HAP-1 (cell line): ENCODE results near the gene GOLPH3L.
"Not testable (repeated sequence)": the region's sequence is repeated elsewhere in the genome, so short reads cannot be mapped to it uniquely, and the experiment has no call there.

ENCODE experiments used
- DNase-seq, 2 experiments: peaks; one replicate each; pipeline ENCODE4 v3.0.0-alpha.2; 2016 to 2020; ENCODE audit warnings: low spot score in 2 of 2
- H3K27me3 ChIP-seq: fragments of 250-450 bp; sonication (Bioruptor Pico); 2 replicates; pipeline ENCODE4 v1.5.1; 2020; ENCODE audit warnings: low read depth, mild to moderate bottlenecking, moderate library complexity
- H3K36me3 ChIP-seq: fragments of 250-450 bp; sonication (Bioruptor Pico); replicated peaks from 2 replicates; pipeline ENCODE4 v1.5.1; 2020; ENCODE audit warnings: mild to moderate bottlenecking
- H3K4me1 ChIP-seq: fragments of 250-450 bp; sonication (Bioruptor Pico); 2 replicates; pipeline ENCODE4 v1.5.1; 2020; ENCODE audit warnings: mild to moderate bottlenecking
- H3K4me3 ChIP-seq: fragments of 250-450 bp; sonication (Bioruptor Pico); 2 replicates; pipeline ENCODE4 v1.5.1; 2020; ENCODE audit warnings: mild to moderate bottlenecking, moderate library complexity
- H3K9me3 ChIP-seq: fragments of 250-450 bp; sonication (Bioruptor Pico); 2 replicates; pipeline ENCODE4 v1.5.1; 2020; ENCODE audit warnings: mild to moderate bottlenecking, moderate library complexity
- in situ Hi-C: fragments of 300-500 bp; cut with MboI; formaldehyde crosslinking; loops from 3 replicates; pipeline ENCODE4 v1.14.3; 2020; ENCODE audit warnings: low sequenced_read_pairs, inconsistent platforms, mixed read lengths

Gene GOLPH3L

GRCh38 chr1:150641126-150641815 lies 55.7 kb downstream of the GOLPH3L start:
- H3K4me1 ChIP-seq, DNase-seq, in situ Hi-C loops, H3K4me3 ChIP-seq, H3K36me3 ChIP-seq, H3K27me3 ChIP-seq, H3K9me3 ChIP-seq: not testable (repeated sequence)

GRCh38 chr1:150638430-150638829 lies 58.5 kb downstream of the GOLPH3L start:
- peaks cover 13% of the 10 kb centered on the region for H3K4me1 ChIP-seq
- H3K4me3 ChIP-seq, H3K27me3 ChIP-seq, H3K36me3 ChIP-seq, in situ Hi-C loops, DNase-seq, H3K9me3 ChIP-seq: not testable (repeated sequence)

GRCh38 chr1:150634839-150635622 lies 61.9 kb downstream of the GOLPH3L start:
- H3K4me3 ChIP-seq, in situ Hi-C loops: not testable (repeated sequence)
- peak; percentile 53 to 76 for DNase-seq

GRCh38 chr1:150629115-150629928 lies 67.6 kb downstream of the GOLPH3L start, which contains the start of gene ENSA:
Gene ENSA, minus strand, starts transcription at chr1:150629612. Its CDS starts 142 bp downstream, at chr1:150629470.
- peak within 1 kb of the TSS; percentile 99 for H3K4me3 ChIP-seq
- in situ Hi-C loops, result no loop called here
- DNase-seq, result peak; percentile 98 to 100
- H3K9me3 ChIP-seq, result no peaks in the 10 kb centered on the region
- peaks cover 22% of the 10 kb centered on the region for H3K36me3 ChIP-seq
- peaks cover 5% of the 10 kb centered on the region for H3K4me1 ChIP-seq
- peaks cover 6% of the 10 kb centered on the region for H3K27me3 ChIP-seq

More at GRCh38 chr1:150634839-150635622, 61.9 kb downstream of the GOLPH3L start:
- H3K36me3 ChIP-seq, H3K27me3 ChIP-seq, H3K9me3 ChIP-seq: not testable (repeated sequence)
- peaks cover 17% of the 10 kb centered on the region for H3K4me1 ChIP-seq

- Histone ChIP-seq H3K4me1 (peaks cover 4% of the 10 kb centered on the region; the same call in 1 of the 2 replicates), H3K9me3 (no peaks in the 10 kb centered on the region), H3K27me3 (peaks cover 1% of the 10 kb centered on the region), H3K4me3 (peak overlapping the region; percentile 99), H3K36me3 (peaks cover 28% of the 10 kb centered on the region)
- no peak for DNase-seq
- in situ Hi-C loops, result no loop called here
These were observed 68.2 kb downstream of the GOLPH3L start for GRCh38 chr1:150628766-150629114.

GRCh38 chr1:150627826-150628410 lies 69.0 kb downstream of the GOLPH3L start:
- Histone ChIP-seq H3K4me3 (peak overlapping the region; percentile 99), H3K36me3 (peaks cover 36% of the 10 kb centered on the region), H3K4me1 (peaks cover 4% of the 10 kb centered on the region; the same call in 1 of the 2 replicates), H3K27me3 (no peaks in the 10 kb centered on the region; the same call in 1 of the 2 replicates), H3K9me3 (no peaks in the 10 kb centered on the region)
- DNase-seq, result no peak
- in situ Hi-C loops, result no loop called here

- in situ Hi-C loops, result no loop called here
- H3K4me1 ChIP-seq, result peaks cover 4% of the 10 kb centered on the region; the same call in 1 of the 2 replicates
- no peaks in the 10 kb centered on the region for H3K27me3 ChIP-seq
- no peak for DNase-seq
- no peak overlapping the region for H3K4me3 ChIP-seq
- no peaks in the 10 kb centered on the region for H3K9me3 ChIP-seq
- H3K36me3 ChIP-seq, result peaks cover 49% of the 10 kb centered on the region
These were observed 70.8 kb downstream of the GOLPH3L start for GRCh38 chr1:150626150-150626549.

GRCh38 chr1:150624546-150624945 lies 72.4 kb downstream of the GOLPH3L start:
- H3K9me3 ChIP-seq, in situ Hi-C loops, H3K27me3 ChIP-seq, H3K4me3 ChIP-seq, DNase-seq, H3K4me1 ChIP-seq: not testable (repeated sequence)
- H3K36me3 ChIP-seq, result peaks cover 64% of the 10 kb centered on the region

- H3K9me3 ChIP-seq, H3K27me3 ChIP-seq, in situ Hi-C loops, DNase-seq, H3K4me3 ChIP-seq, H3K4me1 ChIP-seq: not testable (repeated sequence)
- H3K36me3 ChIP-seq, result peaks cover 68% of the 10 kb centered on the region
These were observed 72.8 kb downstream of the GOLPH3L start for GRCh38 chr1:150624134-150624533.

GRCh38 chr1:150622303-150622975 lies 74.5 kb downstream of the GOLPH3L start:
- Histone ChIP-seq H3K36me3 (peaks cover 77% of the 10 kb centered on the region), H3K27me3 (no peaks in the 10 kb centered on the region)
- in situ Hi-C loops, result no loop called here

GRCh38 chr1:150621497-150622302 lies 75.3 kb downstream of the GOLPH3L start:
- peaks cover 77% of the 10 kb centered on the region for H3K36me3 ChIP-seq
- H3K27me3 ChIP-seq, result no peaks in the 10 kb centered on the region
- H3K9me3 ChIP-seq, result no peaks in the 10 kb centered on the region
- in situ Hi-C loops, result no loop called here
- peak in 1 of 2 experiments; percentile 58 for DNase-seq
- no peaks in the 10 kb centered on the region for H3K4me1 ChIP-seq
- no peak overlapping the region for H3K4me3 ChIP-seq

More at GRCh38 chr1:150622303-150622975, 74.5 kb downstream of the GOLPH3L start:
- Histone ChIP-seq H3K4me1 (no peaks in the 10 kb centered on the region), H3K4me3 (no peak overlapping the region), H3K9me3 (no peaks in the 10 kb centered on the region)
- DNase-seq, result no peak

- peaks cover 73% of the 10 kb centered on the region for H3K36me3 ChIP-seq
These were observed 76.0 kb downstream of the GOLPH3L start for GRCh38 chr1:150620919-150621318.

More at GRCh38 chr1:150620919-150621318, 76.0 kb downstream of the GOLPH3L start:
- in situ Hi-C loops, result no loop called here
- no peak for DNase-seq
- no peaks in the 10 kb centered on the region for H3K4me1 ChIP-seq
- H3K27me3 ChIP-seq, result no peaks in the 10 kb centered on the region
- H3K9me3 ChIP-seq, result no peaks in the 10 kb centered on the region
- no peak overlapping the region for H3K4me3 ChIP-seq
